A673 (cell line): ENCODE measurements around the gene MYOZ1. TPM values are rescaled to one million over a fixed set of nuclear protein-coding genes. Genes with fewer than 3 reads are reported as not detected.

ENCODE experiments used
- BruUV-seq: library from RNA; stranded (reverse); fragments of 400-500 nt; replicated peaks from 2 replicates; lab custom pipeline; 2021; lab: Mats Ljungman, UMichigan
- CTCF ChIA-PET: fragments of 300-600 bp; sonication (Branson Sonifier 250); formaldehyde crosslinking; loops from one replicate; lab custom pipeline; 2022; ENCODE audit warnings: antibody characterized with exemption; lab: Charles Lee
- POLR2A ChIA-PET: fragments of 300-600 bp; sonication (Branson Sonifier 250); formaldehyde crosslinking; loops from one replicate; lab custom pipeline; 2022; ENCODE audit warnings: antibody characterized with exemption; ENCODE audit not compliant: low non-redundant PET; lab: Charles Lee
- DNase-seq: peaks from one replicate; pipeline ENCODE4 v3.0.0-alpha.2; 2015; ENCODE audit warnings: low spot score
- H3K27ac ChIP-seq: fragments of 200-600 bp; sonication (generic); 2 replicates; pipeline ENCODE4 v1.5.1; 2016; ENCODE audit warnings: mixed run types, low read depth, mild to moderate bottlenecking, mixed read lengths, antibody characterized with exemption, low read length; ENCODE audit not compliant: poor library complexity, severe bottlenecking
- H3K27me3 ChIP-seq: fragments of 200-600 bp; sonication (generic); replicated peaks from 2 replicates; pipeline ENCODE4 v1.6.1; 2017; ENCODE audit warnings: mixed run types, low read depth, mild to moderate bottlenecking, mixed read lengths, antibody characterized with exemption, low read length; ENCODE audit not compliant: insufficient read depth, poor library complexity
- H3K36me3 ChIP-seq: fragments of 200-600 bp; sonication (generic); 2 replicates; pipeline ENCODE4 v1.6.1; 2016; ENCODE audit warnings: mixed run types, mild to moderate bottlenecking, mixed read lengths, antibody characterized with exemption, low read length; ENCODE audit not compliant: insufficient read depth, poor library complexity, severe bottlenecking
- H3K4me1 ChIP-seq: fragments of 200-600 bp; sonication (generic); 2 replicates; pipeline ENCODE4 v1.6.1; 2017; ENCODE audit warnings: mixed run types, mild to moderate bottlenecking, mixed read lengths, antibody characterized with exemption, low read length; ENCODE audit not compliant: insufficient read depth, poor library complexity, severe bottlenecking
- H3K4me3 ChIP-seq: fragments of 200-600 bp; sonication (generic); 2 replicates; pipeline ENCODE4 v1.5.1; 2016; ENCODE audit warnings: low read depth, mixed run types, mild to moderate bottlenecking, mixed read lengths, low read length; ENCODE audit not compliant: poor library complexity, severe bottlenecking
- H3K9me3 ChIP-seq: fragments of 200-600 bp; sonication (generic); 2 replicates; pipeline ENCODE4 v1.6.1; 2016; ENCODE audit warnings: mixed run types, low read depth, mild to moderate bottlenecking, mixed read lengths, antibody characterized with exemption, low read length; ENCODE audit not compliant: poor library complexity, severe bottlenecking
- CTCF ChIP-seq: fragments of 300-800, 200-600 bp; sonication (generic); conservative IDR thresholded peaks from 2 replicates; pipeline ENCODE4 v1.5.1; 2017; ENCODE audit warnings: low read depth, mild to moderate bottlenecking, antibody characterized with exemption, low read length, moderate library complexity, mixed read lengths
- EZH2 ChIP-seq: fragments of 200-600 bp; sonication (generic); IDR thresholded peaks from 2 replicates; pipeline ENCODE4 v1.6.1; 2017; ENCODE audit warnings: borderline replicate concordance, low read depth, mild to moderate bottlenecking, mixed read lengths, antibody characterized with exemption, low read length; ENCODE audit not compliant: poor library complexity, severe bottlenecking
- intact Hi-C: fragments of 100-400 bp; cut with micrococcal nuclease; formaldehyde crosslinking; loops from one replicate; pipeline ENCODE4 v1.10.0; 2022; ENCODE audit not compliant: unreplicated experiment
- total RNA-seq: library from RNA; stranded (reverse); gene quantifications from 2 replicates; pipeline ENCODE4 v1.2.3, GENCODE V29; 2021

MYOZ1 gene
- total RNA-seq, 1 experiment from 2014 or later, result 0.19 TPM

GRCh38 chr10:73588656-73589055 lies 52.6 kb downstream of the MYOZ1 start:
- H3K4me3 ChIP-seq, result no peak overlapping the region
- intact Hi-C loops, result no loop called here

GRCh38 chr10:73586583-73586984 lies 54.7 kb downstream of the MYOZ1 start:
- Histone ChIP-seq H3K27me3 (no peaks in the 10 kb centered on the region), H3K4me3 (no peak overlapping the region), H3K27ac (peak overlapping the region; percentile 69), H3K4me1 (peaks cover 26% of the 10 kb centered on the region), H3K9me3 (no peaks in the 10 kb centered on the region), H3K36me3 (no peaks in the 10 kb centered on the region)
- peak; percentile 68 for DNase-seq
- POLR2A ChIA-PET, result no interaction called here
- no peak for TF ChIP-seq CTCF
- no peak for TF ChIP-seq EZH2
- CTCF ChIA-PET, result interaction anchor here (1.2 kb wide), 1 partner anchor 57 kb away, joined by 3 read pairs; no protein-coding TSS in a partner anchor
- intact Hi-C loops, result no loop called here
- BruUV-seq, result no TSS peak

More at GRCh38 chr10:73588656-73589055, 52.6 kb downstream of the MYOZ1 start:
- H3K27me3 ChIP-seq, result no peaks in the 10 kb centered on the region
- no peaks in the 10 kb centered on the region for H3K9me3 ChIP-seq
- peaks cover 27% of the 10 kb centered on the region for H3K4me1 ChIP-seq
- TF ChIP-seq EZH2 (no peak), CTCF (no peak)
- no peak overlapping the region for H3K27ac ChIP-seq
- ChIA-PET CTCF (no interaction called here), POLR2A (no interaction called here)
- DNase-seq, result no peak
- H3K36me3 ChIP-seq, result no peaks in the 10 kb centered on the region
- no TSS peak for BruUV-seq

GRCh38 chr10:73585327-73585726 lies 55.9 kb downstream of the MYOZ1 start:
- Histone ChIP-seq H3K4me1 (peaks cover 21% of the 10 kb centered on the region), H3K9me3 (no peaks in the 10 kb centered on the region), H3K36me3 (no peaks in the 10 kb centered on the region), H3K27ac (no peak overlapping the region), H3K4me3 (no peak overlapping the region), H3K27me3 (no peaks in the 10 kb centered on the region)
- BruUV-seq, result no TSS peak
- ChIA-PET POLR2A (no interaction called here), CTCF (no interaction called here)
- no peak for TF ChIP-seq CTCF
- TF ChIP-seq EZH2, result no peak
- no peak for DNase-seq
- intact Hi-C loops, result no loop called here
